Measurements from ENCODE around the gene ZCWPW1. TPM values are rescaled to one million over a fixed set of nuclear protein-coding genes. Genes with fewer than 3 reads are reported as not detected.
"Not testable (repeated sequence)": the region's sequence is repeated elsewhere in the genome, so short reads cannot be mapped to it uniquely, and the experiment has no call there.

ZCWPW1 gene
- total RNA-seq, 1 donor from 2014 or later: 1.9 TPM

- intact Hi-C loops (cut with micrococcal nuclease): no loop called here
Measured at GRCh38 chr7:100456562-100456961, 28.1 kb upstream of the ZCWPW1 start.

GRCh38 chr7:100455206-100455605 lies 26.7 kb upstream of the ZCWPW1 start:
- intact Hi-C loops (cut with micrococcal nuclease): no loop called here

- intact Hi-C loops (cut with micrococcal nuclease): not testable (repeated sequence)
Measured at GRCh38 chr7:100453854-100454253, 25.4 kb upstream of the ZCWPW1 start.

GRCh38 chr7:100452513-100452912 lies 24.0 kb upstream of the ZCWPW1 start:
- intact Hi-C loops (cut with micrococcal nuclease): no loop called here

GRCh38 chr7:100449190-100449795 lies 20.8 kb upstream of the ZCWPW1 start:
- intact Hi-C loops (cut with micrococcal nuclease): no loop called here

- intact Hi-C loops (cut with micrococcal nuclease): not testable (repeated sequence)
Measured at GRCh38 chr7:100447363-100447762, 18.9 kb upstream of the ZCWPW1 start.

GRCh38 chr7:100446040-100446439 lies 17.5 kb upstream of the ZCWPW1 start:
- intact Hi-C loops (cut with micrococcal nuclease): no loop called here

GRCh38 chr7:100444311-100445278 lies 16.1 kb upstream of the ZCWPW1 start:
- intact Hi-C loops (cut with micrococcal nuclease): no loop called here

- intact Hi-C loops (cut with micrococcal nuclease): no loop called here
Measured at GRCh38 chr7:100443096-100443840, 14.8 kb upstream of the ZCWPW1 start.

GRCh38 chr7:100441641-100442535 lies 13.4 kb upstream of the ZCWPW1 start:
- intact Hi-C loops (cut with micrococcal nuclease): no loop called here

GRCh38 chr7:100439244-100439643 lies 10.7 kb upstream of the ZCWPW1 start:
- intact Hi-C loops (cut with micrococcal nuclease): loop anchor here (10.0 kb wide), 1 partner anchor 446 kb away; the partner anchor contains the start of gene UFSP1

- intact Hi-C loops (cut with micrococcal nuclease): loop anchor here (10.0 kb wide), 1 partner anchor 446 kb away; the partner anchor contains the start of gene UFSP1
Measured at GRCh38 chr7:100438731-100439130, 10.2 kb upstream of the ZCWPW1 start.

GRCh38 chr7:100438172-100438571 lies 9.7 kb upstream of the ZCWPW1 start:
- intact Hi-C loops (cut with micrococcal nuclease): loop anchor here (10.0 kb wide), 1 partner anchor 447 kb away; the partner anchor contains the start of gene UFSP1

GRCh38 chr7:100437150-100438100 lies 8.9 kb upstream of the ZCWPW1 start:
- intact Hi-C loops (cut with micrococcal nuclease): loop anchor here (2.0 to 10.0 kb wide), 2 partner anchors 41 to 447 kb away; partner anchors contain the start of genes TSC22D4 and UFSP1

GRCh38 chr7:100435401-100436304 lies 7.2 kb upstream of the ZCWPW1 start:
- intact Hi-C loops (cut with micrococcal nuclease): loop anchor here (1.0 to 10.0 kb wide), 4 partner anchors 7 to 449 kb away; partner anchors contain the start of genes TSC22D4, UFSP1 and ZCWPW1

- intact Hi-C loops (cut with micrococcal nuclease): loop anchor here (10.0 kb wide), 1 partner anchor 450 kb away; the partner anchor contains the start of gene UFSP1
Measured at GRCh38 chr7:100434297-100435144, 6.0 kb upstream of the ZCWPW1 start.

Measured in T-helper 2 cell treated with Interferon-gamma antibody and Interleukin-4, amounts not matched to agents 100 ng/mL and 5 ng/mL, for 36 hours (primary cell).